Stimulated activated CD8-positive, alpha-beta memory T cell treated with anti-CD3 and anti-CD28 coated beads, Interleukin-4, amount 100 ng/mL, for 24 hours (primary cell): ENCODE measurements around the gene DNAJC2.
"Not testable (repeated sequence)": the region's sequence is repeated elsewhere in the genome, so short reads cannot be mapped to it uniquely, and the experiment has no call there.

ENCODE experiments used
- DNase-seq: peaks from one replicate; pipeline ENCODE4 v3.0.0-alpha.2; 2020; ENCODE audit warnings: low read depth

The DNAJC2 gene

GRCh38 chr7:103343332-103343731 lies 1.2 kb downstream of the DNAJC2 start:
- no peak for DNase-seq

GRCh38 chr7:103341466-103341865 lies 3.1 kb downstream of the DNAJC2 start:
- DNase-seq, result no peak

- DNase-seq, result no peak
Observed at GRCh38 chr7:103338864-103339263, 5.7 kb downstream of the DNAJC2 start.

- no peak for DNase-seq
Observed at GRCh38 chr7:103336761-103337160, 7.8 kb downstream of the DNAJC2 start.

DNA sequence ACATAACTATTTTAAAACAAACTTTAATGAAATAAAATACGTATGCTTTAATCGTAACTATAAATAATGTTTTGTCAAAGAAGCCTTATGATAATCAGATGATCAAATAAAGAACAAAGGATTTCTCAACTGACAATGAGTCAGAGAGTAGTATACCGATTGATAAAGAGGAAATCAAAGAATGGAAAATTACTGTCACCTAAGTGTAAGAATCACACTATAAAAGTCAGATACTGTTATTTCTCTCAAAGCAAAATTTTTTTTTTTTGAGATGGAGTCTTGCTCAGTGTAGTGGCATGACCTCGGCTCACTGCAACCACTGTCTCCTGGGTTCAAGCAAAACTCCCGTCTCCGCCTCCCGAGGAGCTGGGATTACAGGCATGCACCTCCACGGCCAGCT lies 18.8 kb downstream of the DNAJC2 start:
- DNase-seq, result no peak

DNA sequence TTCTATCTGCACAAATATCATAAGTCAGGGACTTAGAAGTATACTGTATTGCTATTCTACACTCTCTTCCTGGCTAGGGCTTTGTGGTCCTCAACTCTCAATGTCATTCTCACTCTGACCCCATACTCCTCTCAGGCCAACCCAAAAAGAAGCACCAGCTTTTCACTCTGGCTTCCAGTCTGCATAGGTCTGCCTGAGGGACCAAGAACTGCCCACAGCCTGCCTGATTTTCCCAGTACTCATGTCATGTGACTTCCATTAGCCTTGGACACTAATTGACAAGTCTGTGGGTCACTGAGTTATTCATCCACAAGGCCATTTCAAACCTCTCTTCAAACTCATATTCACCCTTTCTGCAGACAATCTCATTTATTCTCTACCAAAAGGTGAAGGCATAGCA lies 27.6 kb downstream of the DNAJC2 start:
- DNase-seq, result no peak

DNA sequence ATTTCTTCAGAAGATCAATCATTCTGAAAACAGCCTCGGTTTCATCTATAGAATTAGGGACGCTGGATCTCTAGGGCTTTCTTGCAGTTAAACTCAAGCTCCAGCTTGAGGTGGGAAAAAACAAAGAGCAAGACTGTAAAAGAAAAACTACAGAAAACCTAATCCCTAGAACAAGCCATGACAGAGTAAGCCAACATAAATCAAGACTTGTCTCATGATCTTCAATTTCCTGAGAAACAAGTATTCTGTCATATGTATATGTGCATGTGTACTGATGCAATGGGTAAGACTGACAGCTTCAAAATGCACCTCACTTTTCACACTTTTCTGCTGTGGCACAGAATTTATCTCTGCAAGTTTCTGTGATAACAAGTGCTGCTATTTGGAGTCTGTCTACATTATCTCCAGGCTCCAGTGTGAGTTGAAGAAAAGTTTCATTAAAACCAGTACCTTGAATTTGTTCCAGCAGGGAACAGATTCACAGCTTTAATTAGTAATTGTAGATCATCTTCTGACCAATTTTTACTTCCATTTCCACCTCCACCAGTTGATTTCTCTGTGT lies 28.1 kb downstream of the DNAJC2 start:
- DNase-seq, result no peak

GRCh38 chr7:103314852-103315251 lies 29.7 kb downstream of the DNAJC2 start:
- DNase-seq, result no peak

GRCh38 chr7:103307503-103308231 lies 36.9 kb downstream of the DNAJC2 start:
- no peak for DNase-seq

DNA sequence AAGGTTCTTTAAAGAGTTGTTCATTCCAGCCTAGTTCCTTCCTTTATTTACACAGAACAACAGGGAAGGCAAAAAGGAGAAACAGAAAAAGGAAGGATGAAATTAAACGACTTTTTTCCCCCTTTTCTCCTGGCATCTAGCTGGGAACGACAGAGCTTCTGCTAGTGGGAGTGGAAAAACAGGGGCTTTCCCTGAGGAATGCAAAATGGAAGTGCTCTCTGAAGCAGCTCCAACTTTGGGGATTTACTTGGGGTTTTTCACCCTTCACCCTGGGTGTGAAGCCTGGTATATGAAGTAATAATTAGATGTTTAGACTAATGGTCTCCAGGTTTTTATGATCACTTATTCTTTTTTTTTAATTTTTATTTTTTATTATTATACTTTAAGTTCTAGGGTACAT lies 43.1 kb downstream of the DNAJC2 start:
- no peak for DNase-seq

GRCh38 chr7:103299660-103300059 lies 44.9 kb downstream of the DNAJC2 start:
- no peak for DNase-seq

DNA sequence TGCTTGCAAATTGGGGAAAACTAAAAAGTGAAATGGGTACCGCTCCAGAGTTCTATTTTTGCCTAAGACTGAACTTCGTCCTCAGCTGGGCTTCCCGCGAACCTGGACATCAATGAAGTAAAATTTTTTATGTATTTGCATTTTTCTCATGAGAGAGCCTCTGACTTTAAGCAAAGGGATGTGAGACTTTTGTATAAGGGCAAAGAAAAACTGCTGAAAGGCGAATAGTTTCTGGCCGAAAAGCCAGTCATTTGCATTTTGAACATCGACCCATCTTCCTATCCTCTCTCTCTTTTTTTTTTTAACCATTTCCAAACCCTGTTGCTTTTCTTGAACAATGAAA lies 46.8 kb downstream of the DNAJC2 start:
- DNase-seq, result no peak

DNA sequence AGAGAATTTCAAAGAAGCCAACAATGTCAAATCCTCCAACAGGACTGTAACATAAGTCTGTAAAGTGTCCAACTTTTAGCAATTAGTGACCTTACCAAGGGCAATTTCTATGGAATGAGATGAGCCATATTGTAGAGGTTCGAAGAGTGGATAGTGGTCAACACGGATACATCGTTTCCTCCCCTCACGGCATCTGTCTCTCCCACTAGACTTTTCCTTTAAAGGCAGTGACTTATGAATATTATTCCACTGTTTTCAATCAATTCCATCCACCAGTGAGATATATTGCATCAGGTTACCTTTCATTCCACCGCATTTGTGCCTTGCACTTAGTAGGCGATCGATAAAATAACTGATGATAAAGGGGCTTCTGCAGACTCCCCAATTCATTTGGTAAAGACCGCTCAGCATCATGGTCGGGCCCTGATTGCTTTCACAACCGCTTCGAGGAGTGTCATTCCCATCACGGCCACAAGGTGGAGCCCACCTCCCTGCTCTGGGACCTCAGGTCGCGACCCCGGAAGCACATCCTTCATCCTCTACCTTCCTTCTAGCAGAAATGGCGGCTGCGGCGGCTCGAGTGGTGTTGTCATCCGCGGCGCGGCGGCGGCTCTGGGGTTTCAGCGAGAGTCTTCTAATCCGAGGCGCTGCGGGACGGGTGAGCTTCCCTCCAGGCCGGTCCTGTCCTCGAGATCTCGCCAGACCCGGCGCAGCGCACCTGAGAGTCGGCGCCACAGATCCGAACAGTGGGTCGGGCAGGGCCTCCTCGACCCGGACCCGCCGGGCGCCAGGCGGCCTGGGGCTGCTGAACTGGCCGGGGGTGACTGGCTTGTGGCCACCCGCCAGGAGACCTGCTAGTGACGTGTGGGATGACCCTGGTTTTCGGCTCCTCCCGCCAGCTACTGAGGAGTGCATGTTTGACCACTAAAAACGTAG lies 47.4 kb downstream of the DNAJC2 start, which contains the start of gene PMPCB:
TSS of gene PMPCB (plus strand) at position 535 of the 936 bp plus-strand sequence. CDS start at position 560, 25 bp downstream.
- DNase-seq, result peak; percentile 93

GRCh38 chr7:103293526-103293925 lies 51.0 kb downstream of the DNAJC2 start:
- DNase-seq, result no peak

DNA sequence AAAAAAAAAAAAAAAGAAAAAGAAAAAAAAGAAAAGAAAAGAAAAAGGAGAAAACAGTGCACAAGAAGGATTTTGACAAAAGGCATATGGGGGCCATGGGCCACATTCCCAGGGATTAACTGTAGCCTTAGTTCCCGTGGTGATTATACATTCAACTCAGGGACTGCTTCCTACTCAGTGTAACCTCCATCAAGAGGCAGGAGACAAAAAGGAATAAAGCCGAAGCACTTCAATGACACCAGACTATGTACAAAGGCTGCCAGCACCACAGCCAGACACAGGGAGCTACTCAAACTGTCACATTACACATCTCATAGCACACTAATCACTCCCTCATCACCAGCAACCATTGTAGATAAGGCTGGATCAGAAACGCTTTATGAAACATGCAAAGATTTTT lies 52.4 kb downstream of the DNAJC2 start:
- no peak for DNase-seq

DNA sequence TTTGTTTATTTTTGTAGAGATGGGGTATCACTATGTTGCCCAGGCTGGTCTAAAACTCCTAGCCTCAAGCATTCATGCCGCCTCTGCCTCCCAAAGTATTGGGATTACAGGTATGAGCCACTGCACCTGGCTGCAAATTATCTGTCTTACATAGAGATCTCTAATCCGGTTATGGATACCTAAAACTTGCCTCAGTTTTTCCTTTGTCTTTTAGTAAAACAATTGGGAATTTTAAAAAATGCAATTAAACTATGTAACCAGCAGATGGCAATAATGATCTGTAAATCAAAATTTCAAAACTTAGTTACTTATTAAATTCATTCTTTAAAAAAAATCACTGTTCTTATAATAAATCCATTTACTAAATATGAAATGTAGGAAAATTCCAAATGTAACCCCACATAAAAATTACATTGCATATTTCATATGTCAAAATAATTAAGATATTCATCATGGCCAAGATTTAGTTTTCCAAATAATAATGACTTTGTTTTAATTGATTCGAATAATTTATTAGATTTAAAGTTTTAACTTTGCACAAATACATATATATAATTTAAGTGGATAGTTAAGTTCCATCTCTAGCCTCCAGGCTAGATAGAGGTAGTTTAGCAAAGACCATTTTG lies 61.7 kb downstream of the DNAJC2 start:
- DNase-seq, result not testable (repeated sequence)

- not testable (repeated sequence) for DNase-seq
Observed at GRCh38 chr7:103280803-103281155, 63.8 kb downstream of the DNAJC2 start.

DNA sequence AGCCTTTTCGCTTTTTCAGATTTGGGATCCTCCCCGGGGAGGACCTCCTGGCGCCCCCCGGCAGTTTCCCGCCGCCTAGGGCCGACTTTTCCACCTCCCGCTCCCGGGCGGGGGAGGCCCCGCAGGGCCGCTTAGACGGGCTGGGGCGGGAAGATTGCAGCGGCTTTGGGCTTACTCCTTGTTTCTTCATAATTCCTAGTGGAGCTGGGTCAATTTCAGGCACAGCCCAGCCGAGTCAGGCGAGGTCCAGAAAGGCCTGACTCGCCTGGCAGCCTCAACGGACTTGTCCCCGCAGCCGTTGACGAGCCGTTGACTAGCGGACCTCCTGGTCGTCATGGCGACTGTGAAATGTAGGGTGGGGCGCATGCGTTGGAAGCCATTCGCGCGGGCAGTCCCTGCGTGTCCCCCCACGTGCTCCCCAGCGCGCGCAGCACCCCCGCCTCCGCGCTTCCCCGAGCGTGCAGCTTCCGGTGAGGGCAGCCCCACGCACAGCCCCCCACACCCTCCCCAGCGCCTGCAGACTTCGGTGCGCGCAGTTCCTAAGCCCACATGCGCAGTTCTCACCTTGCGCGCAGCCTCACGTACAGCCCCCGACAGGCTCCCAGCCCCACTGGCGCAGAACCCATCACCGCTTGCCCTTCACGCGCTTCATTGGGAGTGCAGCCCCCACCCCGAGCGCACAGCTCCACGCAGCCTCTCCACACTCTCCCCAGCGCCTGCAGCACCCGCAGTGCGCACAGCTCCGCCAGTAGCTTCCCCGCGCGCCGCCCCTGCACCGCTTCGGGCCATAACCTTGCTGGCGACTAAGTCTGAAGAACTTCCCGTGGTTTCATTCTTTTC lies 64.4 kb downstream of the DNAJC2 start:
- peak; percentile 86 for DNase-seq

- DNase-seq, result not testable (repeated sequence)
Observed at GRCh38 chr7:103279636-103279962, 65.0 kb downstream of the DNAJC2 start.

GRCh38 chr7:103278195-103278594 lies 66.4 kb downstream of the DNAJC2 start:
- not testable (repeated sequence) for DNase-seq

DNA sequence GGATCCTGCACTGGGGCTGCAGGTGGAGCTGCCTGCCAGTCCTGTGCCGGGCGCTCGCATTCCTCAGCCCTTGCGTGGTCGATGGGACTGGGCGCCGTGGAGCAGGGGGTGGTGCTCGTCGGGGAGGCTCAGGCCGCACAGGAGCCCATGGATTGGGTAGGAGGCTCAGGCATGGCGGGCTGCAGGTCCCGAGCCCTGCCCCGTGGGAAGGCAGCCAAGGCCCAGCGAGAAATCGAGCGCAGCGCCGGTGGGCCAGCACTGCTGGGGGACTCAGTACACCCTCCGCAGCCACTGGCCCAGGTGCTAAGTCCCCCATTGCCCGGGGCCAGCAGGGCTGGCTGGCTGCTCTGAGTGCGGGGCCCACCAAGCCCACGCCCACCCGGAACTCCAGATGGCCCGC lies 69.7 kb downstream of the DNAJC2 start:
- not testable (repeated sequence) for DNase-seq

DNA sequence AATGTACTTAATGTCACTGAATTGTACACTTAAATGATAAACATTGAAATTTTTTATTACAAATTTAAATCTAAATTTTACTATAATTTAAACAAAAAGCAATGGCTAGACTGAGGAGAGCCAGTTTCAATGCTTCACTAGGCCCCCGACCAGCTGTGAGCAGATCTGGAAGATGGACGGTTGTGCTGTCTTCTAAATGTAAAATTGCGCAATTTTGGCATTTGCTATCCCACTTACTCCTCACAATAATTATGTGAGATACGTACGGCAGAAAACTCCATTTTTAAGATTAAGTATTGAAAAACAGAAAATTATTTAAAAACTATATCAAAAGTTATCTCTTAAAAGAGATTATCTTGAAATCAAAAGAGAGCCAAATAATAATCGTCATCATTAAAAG lies 71.2 kb downstream of the DNAJC2 start:
- not testable (repeated sequence) for DNase-seq
